Upper lobe of left lung (tissue), 4 donors: ENCODE results near the gene DDX59.

Experiments used
- CTCF ChIP-seq, 6 experiments: fragments of 450-650 bp in 4 of 6; fragments of 200-600 bp in 2 of 6; sonication (generic) in 2 of 6; IDR thresholded peaks; one replicate each; pipeline ENCODE4 v1.5.1; 2016 to 2019; ENCODE audit warnings: antibody characterized with exemption in 6 of 6
- POLR2AphosphoS5 ChIP-seq, 2 donors: sonication (generic); formaldehyde crosslinking; IDR thresholded peaks; one replicate each; pipeline ENCODE4 v1.5.1; 2017; ENCODE audit warnings: antibody characterized with exemption in 2 of 2

- TF ChIP-seq POLR2AphosphoS5 (IDR thresholded peaks at IDR 0.05) (no peak), CTCF (IDR thresholded peaks at IDR 0.05) (no peak)
Measured at GRCh38 chr1:200707116-200707515, 37.4 kb upstream of the DDX59 start.
